HG03460 (cell line): ENCODE data around the gene MAML2.
"Not testable (repeated sequence)": the region's sequence is repeated elsewhere in the genome, so short reads cannot be mapped to it uniquely, and the experiment has no call there.

Experiments used
- ATAC-seq: cut with Tn5 transposase; IDR thresholded peaks from one replicate; pipeline ENCODE4 v1.9.1; 2021; ENCODE audit not compliant: unreplicated experiment

Gene MAML2

DNA sequence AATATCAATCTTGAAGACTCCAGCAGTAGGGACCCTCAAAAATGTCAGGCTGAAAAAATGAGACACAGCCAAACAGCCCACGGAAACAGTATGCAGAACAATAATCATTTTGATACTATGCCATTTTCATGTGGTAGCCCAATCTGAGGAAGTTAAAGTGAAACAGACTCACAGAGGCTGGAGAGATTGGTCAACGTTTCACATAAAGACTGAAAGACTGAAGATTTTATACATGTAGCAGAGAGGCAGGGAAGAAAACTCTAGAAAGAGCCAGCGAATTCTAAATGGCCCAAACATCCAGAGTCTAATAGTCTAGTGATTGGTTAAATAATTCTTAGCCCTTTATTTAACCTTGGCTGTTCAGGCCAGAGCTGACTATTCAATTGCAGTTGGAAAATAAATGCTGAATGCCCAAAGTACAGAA lies 49.4 kb downstream of the MAML2 start:
- peak; percentile 91 for ATAC-seq

DNA sequence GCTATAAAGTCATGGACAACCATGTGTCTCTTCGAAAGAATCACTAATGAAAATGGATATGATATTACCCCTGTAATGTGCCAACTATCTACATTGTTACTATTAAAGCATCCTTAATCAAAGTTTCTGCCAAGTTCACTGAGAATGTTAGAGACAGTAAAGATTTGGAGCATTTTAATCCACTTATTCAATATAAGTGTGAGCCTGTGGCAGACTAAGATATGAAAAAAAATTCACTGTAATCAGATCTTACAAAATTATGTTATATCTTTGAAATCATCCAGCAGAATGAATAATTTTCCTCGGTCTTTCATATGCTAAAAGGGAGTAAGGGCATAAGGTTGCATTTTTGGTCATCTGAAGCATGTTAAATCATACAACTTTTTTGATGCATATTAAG lies 49.9 kb downstream of the MAML2 start:
- ATAC-seq = no peak

DNA sequence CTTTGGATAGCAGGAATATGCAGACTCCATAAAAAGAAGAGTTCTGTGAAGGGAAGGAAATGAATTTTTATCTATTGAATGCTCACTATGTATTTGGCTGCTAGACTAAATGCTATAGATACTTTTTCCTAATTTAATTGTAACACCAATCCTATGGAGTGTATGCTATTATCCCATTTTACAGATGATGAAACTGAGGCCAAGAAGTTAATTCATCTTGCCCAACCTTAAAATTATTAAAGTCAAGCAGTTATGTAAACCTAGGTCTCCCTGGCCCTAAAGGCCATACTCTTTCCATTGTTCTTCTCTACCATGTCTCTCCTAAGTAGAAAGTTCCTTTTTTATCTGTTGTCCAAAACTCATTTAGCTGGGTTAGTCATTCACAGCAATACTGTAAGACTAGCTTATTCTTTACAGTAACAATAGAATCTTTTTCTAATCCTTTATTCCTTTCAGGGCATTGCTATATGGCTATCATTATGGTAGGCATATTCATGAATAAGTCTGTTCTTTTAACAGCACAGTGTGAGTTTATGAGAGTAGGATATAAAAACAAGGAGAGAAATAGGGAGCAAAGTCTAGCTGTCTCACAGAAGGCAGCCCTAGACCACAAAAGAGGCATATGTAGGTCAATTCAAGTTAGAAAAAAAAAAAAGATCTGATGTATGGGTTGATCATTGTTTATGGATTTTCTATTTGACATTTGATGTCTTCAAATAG lies 50.5 kb downstream of the MAML2 start:
- no peak for ATAC-seq

DNA sequence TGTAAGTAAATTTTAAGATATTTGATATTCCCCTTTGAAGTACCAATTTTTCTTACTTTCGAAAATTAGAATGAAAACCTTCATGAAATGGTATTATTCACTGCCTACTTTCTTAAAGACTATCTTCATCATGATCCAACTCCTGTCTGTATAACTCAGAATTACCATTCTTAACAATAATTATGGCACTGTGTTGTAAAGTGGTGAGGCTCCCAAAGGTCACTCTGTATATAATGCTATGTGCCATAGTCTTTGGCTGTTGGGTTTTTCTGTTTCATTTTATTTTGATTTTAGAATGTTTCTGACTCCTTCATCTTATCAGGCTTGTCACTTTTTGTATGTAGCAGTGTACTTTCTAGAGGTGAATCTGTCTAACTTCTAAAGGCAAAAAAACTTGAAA lies 52.4 kb downstream of the MAML2 start:
- no peak for ATAC-seq

DNA sequence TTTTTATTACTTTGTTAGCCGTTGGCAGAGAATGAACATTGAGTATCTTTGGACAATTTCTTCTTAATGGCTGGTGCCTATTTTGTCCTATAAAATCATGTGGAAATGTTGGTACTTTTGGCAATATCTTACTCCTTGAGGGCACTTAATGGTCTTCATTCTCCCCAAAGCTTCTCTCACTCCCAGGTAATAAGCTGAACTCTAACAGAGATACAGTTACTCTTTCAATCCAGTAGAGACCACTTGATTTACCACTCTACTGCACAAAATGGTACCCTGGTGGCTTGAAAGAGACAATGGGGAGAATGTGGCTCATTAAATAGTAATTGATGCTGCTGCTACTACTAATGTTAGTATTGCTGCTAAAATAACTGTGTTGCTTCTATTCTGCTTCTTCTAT lies 53.0 kb downstream of the MAML2 start:
- ATAC-seq = no peak

DNA sequence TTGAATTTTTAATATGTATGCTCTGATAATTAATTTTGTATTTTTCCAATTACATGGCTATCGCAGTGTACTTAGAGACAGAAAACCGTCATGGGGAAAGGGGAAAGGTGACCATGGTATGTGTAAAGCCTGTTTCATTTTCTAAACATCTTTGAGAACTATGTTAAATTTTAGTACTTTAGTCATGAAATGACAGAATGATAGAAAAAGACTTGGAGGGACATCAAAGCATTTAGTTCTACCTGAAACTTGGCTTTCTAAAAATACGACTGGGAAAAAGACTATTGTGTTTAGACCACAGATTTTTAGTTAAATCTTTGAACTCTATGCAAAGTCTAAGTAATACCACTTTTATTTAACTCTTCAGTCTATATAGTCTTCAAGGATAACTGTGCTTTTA lies 54.1 kb downstream of the MAML2 start:
- no peak for ATAC-seq

DNA sequence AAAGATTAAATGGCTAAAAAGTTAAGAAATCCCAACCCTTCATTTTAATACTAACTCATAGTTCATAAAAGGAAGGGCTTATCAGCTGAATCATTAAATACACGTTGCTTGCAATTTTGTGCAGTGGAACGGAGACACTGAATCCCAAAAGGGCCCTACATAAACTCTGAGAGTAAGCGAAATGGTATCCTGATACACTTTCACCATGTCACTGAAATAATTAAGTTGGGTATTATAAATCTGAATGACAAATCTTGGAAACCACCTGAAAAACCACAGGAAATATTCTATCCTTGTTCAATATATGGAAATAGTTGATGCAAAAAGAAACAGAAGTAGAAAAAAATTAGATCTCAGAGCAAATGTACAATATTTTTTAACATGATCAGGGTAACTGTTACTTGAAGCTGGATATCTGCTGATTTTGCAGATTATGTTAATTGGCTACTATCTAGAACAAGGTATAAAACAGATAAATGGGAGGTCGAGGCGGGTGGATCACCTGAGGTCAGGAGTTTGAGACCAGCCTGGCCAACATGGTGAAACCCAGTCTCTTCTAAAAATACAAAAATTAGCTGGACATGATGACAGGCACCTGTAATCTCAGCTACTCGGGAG lies 55.1 kb downstream of the MAML2 start:
- ATAC-seq = no peak

DNA sequence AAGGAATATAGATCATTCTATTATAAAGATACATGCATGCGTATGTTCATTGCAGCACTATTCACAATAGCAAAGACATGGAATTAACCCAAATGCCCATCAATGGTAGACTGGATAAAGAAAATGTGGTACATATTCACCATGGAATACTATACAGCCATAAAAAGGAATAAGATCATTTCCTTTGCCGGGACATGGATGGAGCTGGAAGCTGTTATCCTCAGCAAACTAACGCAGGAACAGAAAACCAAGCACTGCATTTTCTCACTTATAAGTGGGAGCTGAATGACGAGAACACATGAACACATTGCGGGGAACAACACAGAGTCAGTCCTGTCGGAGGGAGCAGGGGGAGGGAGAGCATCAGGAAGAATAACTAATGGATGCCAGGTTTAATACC lies 57.0 kb downstream of the MAML2 start:
- ATAC-seq = not testable (repeated sequence)

DNA sequence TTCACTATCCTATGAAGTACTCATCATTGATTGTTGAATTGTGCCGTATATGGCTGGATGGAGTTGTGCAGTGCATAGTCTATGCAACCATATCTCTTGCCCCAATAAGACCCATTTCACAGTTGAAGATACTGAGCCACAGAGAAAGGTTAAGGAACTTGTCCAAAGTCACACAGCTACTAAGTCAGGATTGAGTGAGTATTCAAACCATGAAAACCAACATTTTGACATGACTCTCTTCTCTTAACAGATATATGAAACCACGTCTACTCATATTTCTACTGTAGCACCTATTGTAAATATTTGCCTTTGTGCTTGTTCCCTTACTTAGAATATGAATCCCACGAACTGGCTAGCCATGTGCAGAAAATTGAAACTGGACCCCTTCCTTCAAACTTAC lies 58.1 kb downstream of the MAML2 start:
- ATAC-seq = no peak

DNA sequence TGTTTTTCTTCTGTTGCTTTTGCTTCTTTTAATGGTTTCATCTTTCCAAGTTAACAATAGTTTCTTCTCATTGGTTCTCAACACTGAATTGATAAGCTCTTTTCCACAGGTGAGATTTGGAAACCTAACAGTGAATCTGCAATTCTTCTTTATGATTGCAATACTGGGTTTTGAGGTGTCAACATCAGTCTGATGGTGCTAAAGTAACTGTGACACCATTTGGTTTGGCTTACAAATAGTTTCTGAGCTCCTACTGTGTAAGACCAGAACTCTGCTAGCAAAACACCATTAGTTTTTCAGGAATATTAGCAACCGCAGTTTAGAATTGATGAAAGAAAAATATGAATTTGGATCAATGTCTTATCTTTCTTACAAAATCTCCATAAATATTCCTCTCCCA lies 58.6 kb downstream of the MAML2 start:
- ATAC-seq = no peak

DNA sequence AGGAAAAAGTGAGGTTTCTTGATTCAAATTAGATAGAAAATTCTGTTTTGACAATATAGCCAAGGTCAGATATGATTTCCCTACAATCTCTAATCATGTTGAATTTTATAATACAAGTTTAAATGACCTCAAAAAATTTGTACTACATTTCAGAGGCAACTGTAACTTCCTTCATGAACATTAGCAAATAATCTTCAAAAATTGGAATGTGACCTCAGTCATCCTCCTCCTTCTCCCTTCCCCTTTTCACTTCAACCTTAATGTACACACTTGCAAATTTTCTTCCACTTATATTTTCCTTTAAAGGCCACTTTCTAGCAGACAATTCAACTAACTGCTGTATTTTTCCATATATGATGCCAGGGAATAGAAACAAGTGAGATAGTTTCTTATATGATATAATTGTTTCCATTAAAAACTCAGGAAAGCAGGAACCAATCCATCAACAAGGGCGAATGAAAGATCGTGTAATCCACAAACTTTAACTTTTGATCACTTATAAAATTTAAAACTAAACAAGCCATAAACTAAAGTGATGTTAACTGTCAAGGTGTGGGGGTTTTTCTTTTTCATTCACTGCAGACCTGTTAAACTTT lies 60.3 kb downstream of the MAML2 start:
- ATAC-seq = no peak

DNA sequence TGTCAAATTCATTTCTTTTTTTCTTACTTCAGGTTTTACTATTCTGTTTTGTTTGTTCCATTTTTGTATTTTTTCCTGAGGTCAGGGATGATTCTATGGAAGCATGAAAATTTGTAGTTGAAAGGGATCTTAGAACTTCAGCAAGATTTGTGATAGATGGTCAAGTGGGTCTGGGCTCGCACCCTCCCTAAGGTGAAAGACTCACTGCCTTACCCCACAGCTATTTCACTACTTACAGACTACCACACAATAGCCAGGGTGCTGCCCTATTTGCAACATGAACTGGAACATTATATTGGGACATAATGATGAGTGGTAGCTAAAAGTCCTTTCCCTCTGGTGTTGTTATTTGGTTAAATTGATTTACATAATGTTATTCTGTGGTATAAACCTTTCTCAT lies 62.6 kb downstream of the MAML2 start:
- ATAC-seq = no peak

DNA sequence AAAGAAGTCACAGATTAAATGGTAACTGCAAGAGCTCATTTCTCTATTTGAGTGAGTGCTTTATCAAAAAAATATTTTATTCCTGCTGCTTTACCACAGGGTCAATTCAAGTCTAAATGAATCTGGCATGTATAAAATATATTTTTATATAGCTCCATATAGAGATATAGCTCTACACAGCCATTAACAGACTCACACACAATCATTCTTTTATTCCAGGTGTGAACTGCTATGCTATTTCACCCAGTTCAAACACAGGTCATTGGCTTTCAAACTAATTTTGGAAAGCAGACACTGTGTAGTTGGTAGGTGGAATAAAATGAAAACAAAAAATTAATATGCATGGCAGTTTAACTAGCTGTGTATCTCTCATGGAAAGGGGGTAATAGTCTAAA lies 63.1 kb downstream of the MAML2 start:
- ATAC-seq = no peak

DNA sequence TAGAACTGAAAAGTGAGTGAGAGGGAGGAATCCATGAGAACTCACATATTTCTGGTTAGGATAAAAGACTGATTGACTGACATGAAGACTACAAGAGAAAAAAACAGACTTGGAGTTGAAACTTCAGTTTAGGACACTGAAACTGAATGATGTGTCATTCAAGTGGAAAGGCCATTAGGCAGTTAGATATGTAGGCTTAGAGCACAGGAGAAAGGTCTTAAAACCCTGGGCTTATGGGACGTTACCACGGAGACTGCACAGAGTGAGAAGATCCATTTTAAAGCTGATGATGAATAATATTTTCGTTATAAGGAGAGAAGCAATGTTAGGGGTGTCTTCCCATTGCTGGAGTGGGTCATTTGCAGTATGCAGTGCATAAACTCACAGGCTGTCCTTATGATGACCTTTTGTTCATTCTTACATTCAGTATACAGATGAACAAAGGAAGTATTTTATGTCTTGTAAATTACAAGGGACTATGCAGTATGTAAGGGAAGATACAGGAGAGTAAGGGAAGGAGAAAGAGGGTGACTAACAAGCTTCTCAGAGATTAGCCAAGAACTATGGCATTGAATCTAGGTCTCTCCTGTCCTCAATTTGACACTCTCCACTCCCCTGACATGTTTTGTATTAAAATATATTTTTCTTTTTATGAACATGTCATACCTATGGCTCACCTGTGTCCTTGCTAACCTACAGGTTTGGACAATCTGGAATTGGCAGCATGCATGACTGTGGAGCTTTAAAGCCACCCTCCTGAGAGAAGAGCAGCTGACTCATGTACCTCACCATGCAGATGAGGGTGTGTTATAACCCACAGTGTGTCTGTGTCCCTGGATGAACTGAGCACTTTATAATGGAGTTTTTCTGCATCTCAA lies 63.7 kb downstream of the MAML2 start:
- peak; percentile 58 for ATAC-seq

DNA sequence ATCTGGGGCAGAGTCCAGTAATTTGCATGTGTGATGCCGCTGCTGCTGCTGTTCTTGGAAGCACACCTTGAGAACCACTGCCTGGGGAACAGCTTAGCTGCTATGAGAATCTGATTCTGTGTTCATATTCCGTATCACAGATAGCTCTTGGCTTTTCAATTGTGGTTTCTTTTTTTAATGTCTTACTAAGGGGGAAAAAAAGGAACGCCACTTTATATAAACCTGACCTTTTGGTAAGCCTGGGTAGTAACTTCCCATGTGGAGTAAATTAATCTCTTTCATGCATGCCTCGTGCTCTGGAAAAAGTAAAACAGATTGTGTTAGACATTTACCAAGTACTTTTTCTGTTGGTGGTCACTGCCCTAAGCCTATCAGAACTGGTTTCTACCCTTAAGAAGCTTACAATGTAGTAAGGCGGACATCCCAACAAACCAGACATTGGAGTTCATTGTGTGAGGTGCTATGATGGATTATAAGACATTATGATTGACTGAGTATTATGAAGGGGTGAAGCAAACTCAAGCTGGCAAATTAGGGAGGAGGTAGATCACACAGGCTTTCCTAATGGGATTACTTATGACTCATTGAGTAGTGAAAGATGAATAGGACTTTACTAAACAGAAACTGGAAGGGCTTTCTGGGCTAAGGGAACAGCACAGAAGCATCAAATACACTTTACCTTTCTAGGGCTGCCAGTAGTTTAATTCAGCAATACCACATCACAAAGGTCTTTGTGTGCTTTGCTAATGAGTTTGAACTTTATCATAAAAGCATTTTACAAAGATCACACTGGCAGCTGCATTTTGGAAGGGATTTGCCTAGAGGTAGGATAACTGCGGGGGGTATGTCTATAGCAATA lies 64.7 kb downstream of the MAML2 start:
- no peak for ATAC-seq

DNA sequence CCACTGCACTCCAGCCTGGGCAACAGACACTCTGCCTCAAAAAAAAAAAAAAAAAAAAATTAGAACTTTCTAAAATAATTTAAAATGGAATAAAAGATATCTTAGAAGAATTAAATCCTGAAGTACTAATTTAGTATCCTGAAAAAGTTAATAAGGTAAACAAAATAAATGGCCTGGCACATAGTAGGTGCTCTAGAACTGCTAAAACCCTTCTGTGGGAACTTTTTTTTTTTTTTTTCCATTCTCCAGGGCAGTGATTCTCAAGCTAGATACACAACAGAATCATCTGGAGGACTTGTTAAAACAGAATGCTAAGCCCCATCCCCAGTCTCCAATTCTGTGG lies 65.3 kb downstream of the MAML2 start:
- ATAC-seq = no peak

DNA sequence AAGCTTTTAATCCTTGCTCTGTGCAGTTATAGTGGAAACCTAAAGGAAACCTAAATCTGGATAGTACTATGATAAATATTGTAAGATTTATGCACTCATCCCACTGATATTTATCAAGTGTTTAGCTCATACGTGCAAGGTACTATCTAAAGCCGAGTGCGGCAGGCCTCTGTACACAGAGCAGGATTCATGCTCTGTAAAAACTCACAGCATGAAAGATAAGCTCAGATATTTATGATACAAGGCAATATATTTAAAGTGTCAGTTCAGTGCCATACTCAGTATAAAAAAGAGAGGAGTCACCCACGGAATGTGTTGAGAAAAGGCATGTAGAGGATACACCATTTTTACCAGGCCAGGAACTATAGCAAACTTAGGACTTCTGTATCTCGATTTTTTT lies 66.2 kb downstream of the MAML2 start:
- ATAC-seq = no peak

DNA sequence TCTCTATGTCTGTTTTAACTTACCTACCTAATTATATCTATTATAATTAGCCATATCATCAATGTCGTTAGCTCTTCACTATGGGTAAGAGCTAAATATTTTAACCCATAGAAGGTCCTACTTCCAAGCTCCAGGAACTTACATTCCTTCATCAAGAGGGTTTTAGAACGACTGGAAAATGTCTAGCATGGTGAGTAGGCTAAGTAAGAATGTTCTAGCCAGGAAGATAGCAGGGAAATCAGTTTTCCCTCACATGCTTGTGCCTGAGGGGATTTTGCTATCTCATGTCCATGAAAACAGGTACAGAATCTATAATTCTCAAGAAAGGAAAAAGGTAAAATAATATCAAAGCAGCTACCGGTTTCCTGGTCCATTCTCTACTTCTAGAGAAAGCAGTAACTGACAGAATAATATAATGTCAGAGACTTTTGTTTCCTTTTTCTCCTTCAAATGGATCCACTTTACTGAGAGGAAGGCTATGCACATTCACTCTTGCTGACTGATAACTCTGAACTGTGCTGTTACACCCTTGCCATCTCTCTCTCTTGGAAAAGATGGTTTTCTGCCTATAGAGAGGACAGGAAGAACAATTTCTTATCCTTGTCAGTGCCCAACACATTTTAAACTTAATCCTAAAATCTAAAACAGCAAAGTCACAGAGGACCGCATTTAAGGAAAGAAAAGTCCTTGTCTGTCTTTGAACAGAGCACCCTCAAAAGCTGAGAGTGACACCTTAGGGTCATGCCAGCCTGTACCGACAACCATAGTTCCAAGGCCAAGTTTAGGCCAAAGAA lies 67.0 kb downstream of the MAML2 start:
- ATAC-seq = no peak

DNA sequence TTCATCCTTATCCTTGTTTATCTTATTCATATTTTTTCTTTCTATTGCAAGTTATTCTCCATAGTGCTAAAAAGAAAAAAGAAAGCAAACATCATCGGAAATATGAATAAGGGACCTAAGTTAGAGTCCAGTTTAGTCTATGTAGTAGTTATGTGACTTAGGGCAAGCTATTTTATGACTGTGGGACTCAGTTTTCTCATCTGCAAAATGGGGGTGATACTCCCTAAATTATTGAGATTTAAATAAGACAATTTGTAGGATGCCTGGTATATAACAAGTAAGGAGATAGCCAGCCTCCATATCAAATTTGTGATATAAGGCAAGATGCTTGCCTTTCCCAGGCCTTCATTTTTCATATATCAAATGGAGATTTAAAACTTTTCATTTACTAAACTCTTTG lies 69.5 kb downstream of the MAML2 start:
- ATAC-seq = no peak
